ENCODE results near the gene SLC22A17.
A peak's percentile ranks its signal among the peaks of the same experiment; 100 is the strongest.
"Not testable (repeated sequence)": the region's sequence is repeated elsewhere in the genome, so short reads cannot be mapped to it uniquely, and the experiment has no call there.

SLC22A17 gene

GRCh38 chr14:23339506-23340268 lies 13.0 kb downstream of the SLC22A17 start:
- DNase-seq (ENCODE audit: low spot score): no peak

DNA sequence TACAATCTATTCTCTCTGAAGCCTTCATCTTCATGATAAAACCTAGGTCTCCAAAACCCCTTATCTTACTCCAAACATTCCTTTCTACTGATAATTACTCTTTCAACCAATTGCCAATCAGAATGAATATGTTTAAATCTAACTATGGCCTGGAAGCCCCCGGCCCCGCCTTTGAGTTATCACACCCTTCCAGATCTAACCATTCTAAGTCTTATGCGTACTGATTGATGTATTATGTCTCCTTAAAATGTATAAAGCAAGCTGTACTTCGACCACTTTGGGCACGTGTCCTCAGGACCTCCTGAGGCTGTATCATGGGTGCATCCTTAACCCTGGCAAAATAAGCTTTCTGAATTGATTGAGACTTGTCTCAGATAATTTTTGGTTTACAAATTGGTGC lies 17.1 kb downstream of the SLC22A17 start:
- DNase-seq (ENCODE audit: low spot score): no peak

GRCh38 chr14:23327947-23328744 lies 24.5 kb downstream of the SLC22A17 start:
- peak; percentile 74 for DNase-seq (ENCODE audit: low spot score)

GRCh38 chr14:23326491-23327332 lies 26.0 kb downstream of the SLC22A17 start:
- no peak for DNase-seq (ENCODE audit: low spot score)

DNA sequence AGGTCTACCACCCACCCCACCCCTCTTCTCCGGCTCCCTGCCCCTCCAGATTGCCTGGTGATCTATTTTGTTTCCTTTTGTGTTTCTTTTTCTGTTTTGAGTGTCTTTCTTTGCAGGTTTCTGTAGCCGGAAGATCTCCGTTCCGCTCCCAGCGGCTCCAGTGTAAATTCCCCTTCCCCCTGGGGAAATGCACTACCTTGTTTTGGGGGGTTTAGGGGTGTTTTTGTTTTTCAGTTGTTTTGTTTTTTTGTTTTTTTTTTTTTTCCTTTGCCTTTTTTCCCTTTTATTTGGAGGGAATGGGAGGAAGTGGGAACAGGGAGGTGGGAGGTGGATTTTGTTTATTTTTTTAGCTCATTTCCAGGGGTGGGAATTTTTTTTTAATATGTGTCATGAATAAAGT lies 26.9 kb downstream of the SLC22A17 start:
- DNase-seq (ENCODE audit: low spot score): not testable (repeated sequence)

- DNase-seq (ENCODE audit: low spot score): no peak
Measured at GRCh38 chr14:23324993-23325392, 27.7 kb downstream of the SLC22A17 start.

- DNase-seq (ENCODE audit: low spot score): no peak
Measured at GRCh38 chr14:23324455-23324846, 28.2 kb downstream of the SLC22A17 start.

DNA sequence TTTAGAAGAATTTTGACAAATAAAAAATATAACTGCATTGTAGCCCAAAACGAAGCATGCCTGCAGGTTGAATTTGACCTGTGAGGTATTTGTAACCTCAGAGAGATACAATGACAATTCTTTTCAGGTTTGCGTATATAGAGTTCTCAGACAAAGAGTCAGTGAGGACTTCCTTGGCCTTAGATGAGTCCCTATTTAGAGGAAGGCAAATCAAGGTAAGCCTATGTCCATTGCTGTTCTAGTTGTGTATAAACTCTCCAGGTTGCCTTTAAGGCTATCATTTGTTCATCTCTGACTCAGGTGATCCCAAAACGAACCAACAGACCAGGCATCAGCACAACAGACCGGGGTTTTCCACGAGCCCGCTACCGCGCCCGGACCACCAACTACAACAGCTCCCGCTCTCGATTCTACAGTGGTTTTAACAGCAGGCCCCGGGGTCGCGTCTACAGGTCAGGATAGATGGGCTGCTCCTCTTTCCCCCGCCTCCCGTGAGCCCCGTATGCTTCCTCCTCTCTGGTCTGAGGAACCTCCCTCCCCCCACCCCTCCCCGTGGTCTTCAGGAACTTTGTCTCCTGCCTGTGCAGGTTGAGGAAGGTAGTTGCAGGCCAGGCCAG lies 28.7 kb downstream of the SLC22A17 start:
- no peak for DNase-seq (ENCODE audit: low spot score)

- no peak for DNase-seq (ENCODE audit: low spot score)
Measured at GRCh38 chr14:23322568-23323517, 29.8 kb downstream of the SLC22A17 start.

DNA sequence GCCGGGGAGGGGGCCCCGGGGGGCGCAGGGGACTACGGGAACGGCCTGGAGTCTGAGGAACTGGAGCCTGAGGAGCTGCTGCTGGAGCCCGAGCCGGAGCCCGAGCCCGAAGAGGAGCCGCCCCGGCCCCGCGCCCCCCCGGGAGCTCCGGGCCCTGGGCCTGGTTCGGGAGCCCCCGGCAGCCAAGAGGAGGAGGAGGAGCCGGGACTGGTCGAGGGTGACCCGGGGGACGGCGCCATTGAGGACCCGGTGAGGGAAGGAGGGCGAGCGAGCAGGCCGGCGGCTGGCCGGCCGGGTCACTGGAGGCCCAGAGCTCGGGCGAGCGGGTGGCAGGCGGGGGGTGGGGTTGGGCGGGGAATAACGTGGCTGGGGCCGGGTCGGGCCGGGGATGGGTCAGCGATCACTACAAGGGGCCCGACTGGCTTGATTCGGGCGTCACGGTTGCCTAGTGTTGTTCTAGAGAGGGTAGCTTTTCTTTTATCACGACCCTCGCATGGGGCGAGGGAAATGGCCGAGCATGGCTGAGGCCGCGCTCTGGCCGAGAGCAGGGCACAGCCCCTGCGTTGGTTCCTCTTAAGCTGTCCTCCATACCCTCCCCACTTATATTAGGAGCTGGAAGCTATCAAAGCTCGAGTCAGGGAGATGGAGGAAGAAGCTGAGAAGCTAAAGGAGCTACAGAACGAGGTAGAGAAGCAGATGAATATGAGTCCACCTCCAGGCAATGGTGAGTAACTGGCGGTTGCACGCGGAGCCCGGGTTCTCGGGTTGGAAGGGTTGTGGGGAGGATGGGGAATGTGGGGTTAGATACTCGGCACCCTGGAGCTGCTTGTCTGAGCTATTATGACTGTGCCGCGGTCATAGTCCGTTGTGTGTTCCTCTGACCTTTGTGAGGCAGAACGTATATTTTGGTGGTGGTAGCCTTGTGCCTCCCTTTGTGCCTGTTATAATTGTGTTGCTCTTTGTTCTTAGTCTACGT lies 30.8 kb downstream of the SLC22A17 start:
- DNase-seq (ENCODE audit: low spot score): peak; percentile 46

GRCh38 chr14:23320584-23321571 lies 31.8 kb downstream of the SLC22A17 start, which contains the start of gene PABPN1:
TSS of gene PABPN1 (plus strand) at chr14:23321457. CDS start at chr14:23321470, 13 bp downstream.
- peak; percentile 96 for DNase-seq (ENCODE audit: low spot score)

DNA sequence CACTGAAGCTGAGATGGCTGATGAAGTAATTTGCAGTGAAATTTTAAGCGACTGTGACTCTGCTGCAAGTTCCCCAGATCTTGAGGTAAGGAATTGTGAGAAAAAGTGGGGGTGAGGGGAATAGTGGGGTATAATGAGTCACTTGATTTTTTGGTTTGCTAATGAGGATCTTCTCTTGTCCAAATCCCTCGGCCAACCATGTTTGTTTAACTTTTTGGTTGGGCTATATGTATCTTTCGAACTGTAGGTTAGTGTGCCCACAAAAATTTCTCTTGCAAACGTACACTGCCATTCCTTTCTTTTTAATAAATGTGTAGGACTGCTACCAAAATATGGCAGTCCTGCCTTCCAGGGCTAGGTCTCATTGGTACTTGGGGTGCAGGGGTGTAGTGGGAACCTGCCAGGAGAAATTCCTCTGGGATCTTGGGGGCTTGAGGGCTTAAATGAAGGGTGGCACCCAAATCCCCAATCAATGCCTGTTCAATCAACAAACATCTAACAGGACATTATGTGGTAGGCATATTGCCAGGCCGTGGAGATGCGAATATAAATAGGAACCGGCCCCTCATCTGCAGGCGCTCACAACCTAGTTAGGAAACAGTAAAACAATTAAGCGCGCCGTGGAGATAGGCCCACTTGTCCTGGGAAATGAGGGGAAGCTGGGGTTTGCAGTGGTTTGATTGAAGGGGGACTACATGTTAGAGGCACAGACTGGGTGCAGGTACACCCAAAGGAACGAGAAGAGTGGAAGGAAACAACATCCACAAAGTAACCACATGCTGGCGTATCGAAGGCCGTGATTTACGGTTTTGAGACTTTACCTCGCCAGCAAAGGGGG lies 32.7 kb downstream of the SLC22A17 start:
- no peak for DNase-seq (ENCODE audit: low spot score)

- DNase-seq (ENCODE audit: low spot score): no peak
Measured at GRCh38 chr14:23316300-23316699, 36.4 kb downstream of the SLC22A17 start.

GRCh38 chr14:23310546-23310945 lies 42.1 kb downstream of the SLC22A17 start:
- DNase-seq (ENCODE audit: low spot score): no peak

- DNase-seq (ENCODE audit: low spot score): no peak
Measured at GRCh38 chr14:23308721-23309445, 43.8 kb downstream of the SLC22A17 start.
